Suprapubic skin (tissue), 4 donors: Measurements from ENCODE around the gene FTH1. TPM values are rescaled to one million over a fixed set of nuclear protein-coding genes. Genes with fewer than 3 reads are reported as not detected.
"Not testable (repeated sequence)": the region's sequence is repeated elsewhere in the genome, so short reads cannot be mapped to it uniquely, and the experiment has no call there.

ENCODE experiments used
- DNase-seq, 2 donors: peaks; one replicate each; pipeline ENCODE4 v3.0.0-alpha.2; 2019; ENCODE audit warnings: low spot score in 2 of 2
- H3K27ac ChIP-seq: fragments of 200-600 bp; sonication (generic); one replicate; pipeline ENCODE4 v1.5.1; 2019
- H3K27me3 ChIP-seq: fragments of 200-600 bp; sonication (generic); one replicate; pipeline ENCODE4 v1.5.1; 2019
- H3K36me3 ChIP-seq: fragments of 200-600 bp; sonication (generic); one replicate; pipeline ENCODE4 v1.5.1; 2019
- H3K4me1 ChIP-seq: fragments of 200-600 bp; sonication (generic); one replicate; pipeline ENCODE4 v1.5.1; 2019
- H3K4me3 ChIP-seq: fragments of 200-600 bp; sonication (generic); one replicate; pipeline ENCODE4 v1.5.1; 2019; ENCODE audit warnings: mild to moderate bottlenecking
- H3K9me3 ChIP-seq: fragments of 200-600 bp; sonication (generic); one replicate; pipeline ENCODE4 v1.5.1; 2019
- EP300 ChIP-seq: sonication (generic); formaldehyde crosslinking; IDR thresholded peaks from one replicate; pipeline ENCODE4 v1.6.1; 2017; ENCODE audit warnings: antibody characterized with exemption
- POLR2A ChIP-seq, 2 donors: fragments of 450-650 bp; IDR thresholded peaks; one replicate each; pipeline ENCODE4 v1.6.1; 2017; ENCODE audit warnings: antibody characterized with exemption in 2 of 2, mild to moderate bottlenecking in 2 of 2, moderate library complexity in 2 of 2
- POLR2AphosphoS5 ChIP-seq, 3 donors: sonication (generic); formaldehyde crosslinking; IDR thresholded peaks; one replicate each; pipeline ENCODE4 v1.6.1; 2017; ENCODE audit warnings: antibody characterized with exemption in 3 of 3
- WGBS: methylation state at CpG from one replicate; pipeline ENCODE4 v1.1.5; 2018; 5-methylcytosine and 5-hydroxymethylcytosine counted together
- total RNA-seq, 4 donors: library from RNA; depleted of rRNA; stranded (reverse); fragments of >200 nt; gene quantifications; one replicate each; pipeline ENCODE4 v1.1.0, GENCODE V29; 2016
- TF ChIP-seq, protein P1 (sequence below), 2 donors: fragments of 200-600 bp in 1 of 2; fragments of 450-650 bp in 1 of 2; sonication (generic) in 1 of 2; IDR thresholded peaks; one replicate each; pipeline ENCODE4 v1.5.1; 2016 to 2019; ENCODE audit warnings: antibody characterized with exemption in 2 of 2, mild to moderate bottlenecking in 1 of 2, moderate library complexity in 1 of 2

Gene FTH1
- total RNA-seq, 4 donors from 2014 or later = 578 to 1,480 (median 967) TPM

DNA sequence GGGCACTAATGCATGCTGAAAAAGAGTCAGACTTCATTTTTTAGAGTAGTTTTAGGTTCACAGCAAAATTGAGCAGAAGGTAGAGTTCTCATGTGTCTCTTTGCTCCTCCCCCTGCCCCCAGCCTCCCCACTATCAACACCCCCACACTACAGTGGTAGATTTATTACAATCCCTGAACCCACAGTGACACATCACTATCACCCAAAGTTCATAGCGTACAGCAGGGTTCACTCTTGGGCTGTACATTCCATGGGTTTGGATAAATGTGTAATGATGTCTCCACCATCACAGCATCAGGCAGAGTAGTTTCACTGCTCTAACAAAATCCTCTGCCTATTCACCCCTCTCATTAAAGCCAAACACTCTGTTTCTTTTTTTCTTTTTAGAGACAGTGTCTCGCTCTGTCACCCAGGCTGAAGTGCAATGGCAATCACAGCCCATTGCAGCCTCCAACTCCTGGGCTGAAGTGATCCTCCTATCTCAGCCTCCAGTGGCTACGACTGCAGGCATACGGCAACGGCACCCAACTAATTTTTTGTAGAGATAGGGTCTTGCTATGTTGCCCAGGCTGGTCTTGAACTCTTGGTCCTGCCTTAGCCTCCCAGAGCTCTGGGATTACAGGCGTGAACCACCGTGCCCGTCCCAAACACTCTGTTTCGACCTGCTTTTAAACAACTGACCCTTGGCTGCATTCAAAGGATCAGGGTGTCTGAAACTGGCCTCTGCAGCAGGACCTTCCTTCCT lies 13.2 kb downstream of the FTH1 start:
- 91% methylated on average over 9 of the region's 9 CpGs for WGBS
- TF ChIP-seq POLR2AphosphoS5 (IDR thresholded peaks at IDR 0.05) (no peak), EP300 (no peak), POLR2A (IDR thresholded peaks at IDR 0.05) (no peak)
- TF ChIP-seq, protein P1, sequence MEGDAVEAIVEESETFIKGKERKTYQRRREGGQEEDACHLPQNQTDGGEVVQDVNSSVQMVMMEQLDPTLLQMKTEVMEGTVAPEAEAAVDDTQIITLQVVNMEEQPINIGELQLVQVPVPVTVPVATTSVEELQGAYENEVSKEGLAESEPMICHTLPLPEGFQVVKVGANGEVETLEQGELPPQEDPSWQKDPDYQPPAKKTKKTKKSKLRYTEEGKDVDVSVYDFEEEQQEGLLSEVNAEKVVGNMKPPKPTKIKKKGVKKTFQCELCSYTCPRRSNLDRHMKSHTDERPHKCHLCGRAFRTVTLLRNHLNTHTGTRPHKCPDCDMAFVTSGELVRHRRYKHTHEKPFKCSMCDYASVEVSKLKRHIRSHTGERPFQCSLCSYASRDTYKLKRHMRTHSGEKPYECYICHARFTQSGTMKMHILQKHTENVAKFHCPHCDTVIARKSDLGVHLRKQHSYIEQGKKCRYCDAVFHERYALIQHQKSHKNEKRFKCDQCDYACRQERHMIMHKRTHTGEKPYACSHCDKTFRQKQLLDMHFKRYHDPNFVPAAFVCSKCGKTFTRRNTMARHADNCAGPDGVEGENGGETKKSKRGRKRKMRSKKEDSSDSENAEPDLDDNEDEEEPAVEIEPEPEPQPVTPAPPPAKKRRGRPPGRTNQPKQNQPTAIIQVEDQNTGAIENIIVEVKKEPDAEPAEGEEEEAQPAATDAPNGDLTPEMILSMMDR (IDR thresholded peaks at IDR 0.05) = no peak
- no peak for DNase-seq
- Histone ChIP-seq H3K36me3 (peaks cover 8% of the 10 kb centered on the region), H3K4me3 (no peak overlapping the region), H3K27me3 (peaks cover 14% of the 10 kb centered on the region), H3K4me1 (peaks cover 30% of the 10 kb centered on the region), H3K27ac (peak overlapping the region; percentile 16), H3K9me3 (no peaks in the 10 kb centered on the region)

GRCh38 chr11:61953632-61954031 lies 13.8 kb downstream of the FTH1 start:
- H3K27ac ChIP-seq, DNase-seq, H3K4me3 ChIP-seq, H3K36me3 ChIP-seq, H3K9me3 ChIP-seq: not testable (repeated sequence)
- WGBS = 98% methylated on average over 5 of the region's 5 CpGs
- Histone ChIP-seq H3K27me3 (peaks cover 14% of the 10 kb centered on the region), H3K4me1 (peaks cover 34% of the 10 kb centered on the region)

GRCh38 chr11:61952882-61953281 lies 14.6 kb downstream of the FTH1 start:
- DNase-seq = no peak
- TF ChIP-seq EP300 (no peak), POLR2AphosphoS5 (IDR thresholded peaks at IDR 0.05) (no peak), POLR2A (IDR thresholded peaks at IDR 0.05) (no peak)
- TF ChIP-seq, protein P1 (IDR thresholded peaks at IDR 0.05) = no peak
- peaks cover 41% of the 10 kb centered on the region for H3K4me1 ChIP-seq
- no peak overlapping the region for H3K27ac ChIP-seq
- H3K36me3 ChIP-seq = peaks cover 4% of the 10 kb centered on the region
- no peaks in the 10 kb centered on the region for H3K9me3 ChIP-seq
- WGBS = 97% methylated on average over 3 of the region's 3 CpGs
- H3K4me3 ChIP-seq = no peak overlapping the region
- H3K27me3 ChIP-seq = peaks cover 14% of the 10 kb centered on the region

- Histone ChIP-seq H3K4me3 (no peak overlapping the region), H3K27ac (no peak overlapping the region), H3K36me3 (no peaks in the 10 kb centered on the region), H3K9me3 (no peaks in the 10 kb centered on the region), H3K27me3 (peaks cover 14% of the 10 kb centered on the region), H3K4me1 (peaks cover 46% of the 10 kb centered on the region)
- WGBS = 89% methylated on average over 10 of the region's 11 CpGs
- TF ChIP-seq POLR2AphosphoS5 (IDR thresholded peaks at IDR 0.05) (no peak), EP300 (no peak), POLR2A (IDR thresholded peaks at IDR 0.05) (no peak)
- TF ChIP-seq, protein P1 (IDR thresholded peaks at IDR 0.05) = no peak
- DNase-seq = no peak
These were observed 15.8 kb downstream of the FTH1 start for GRCh38 chr11:61951484-61952135.

DNA sequence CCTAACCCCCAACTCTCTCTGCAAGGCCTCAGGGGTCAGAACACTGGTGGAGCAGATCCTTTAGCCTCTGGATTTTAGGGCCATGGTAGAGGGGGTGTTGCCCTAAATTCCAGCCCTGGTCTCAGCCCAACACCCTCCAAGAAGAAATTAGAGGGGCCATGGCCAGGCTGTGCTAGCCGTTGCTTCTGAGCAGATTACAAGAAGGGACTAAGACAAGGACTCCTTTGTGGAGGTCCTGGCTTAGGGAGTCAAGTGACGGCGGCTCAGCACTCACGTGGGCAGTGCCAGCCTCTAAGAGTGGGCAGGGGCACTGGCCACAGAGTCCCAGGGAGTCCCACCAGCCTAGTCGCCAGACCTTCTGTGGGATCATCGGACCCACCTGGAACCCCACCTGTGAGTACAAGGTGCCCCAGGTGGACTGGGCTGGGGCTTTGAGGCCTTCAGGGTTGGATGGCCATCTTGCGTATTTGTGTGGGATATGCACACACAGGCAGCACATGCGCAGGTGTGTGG lies 17.3 kb downstream of the FTH1 start, which contains the start of gene BEST1:
BEST1 (plus strand) TSS at position 317 of the 513 bp plus-strand sequence. CDS start 1,456 bp downstream, outside the sequence.
- Histone ChIP-seq H3K36me3 (no peaks in the 10 kb centered on the region), H3K27me3 (peaks cover 6% of the 10 kb centered on the region), H3K27ac (peak within 1 kb of the TSS; percentile 30), H3K4me1 (peaks cover 36% of the 10 kb centered on the region), H3K4me3 (no peak within 1 kb of the TSS), H3K9me3 (no peaks in the 10 kb centered on the region)
- no peak for DNase-seq
- WGBS = 83% methylated on average over 2 of the region's 8 CpGs
- TF ChIP-seq, protein P1 (IDR thresholded peaks at IDR 0.05) = no peak
- TF ChIP-seq POLR2A (IDR thresholded peaks at IDR 0.05) (no peak), EP300 (no peak), POLR2AphosphoS5 (IDR thresholded peaks at IDR 0.05) (no peak)
